ENCODE data around the gene MBD2. TPM values are rescaled to one million over a fixed set of nuclear protein-coding genes. Genes with fewer than 3 reads are reported as not detected.
A peak's percentile ranks its signal among the peaks of the same experiment; 100 is the strongest.

The MBD2 gene
- total RNA-seq, 1 donor from 2014 or later: 43.0 TPM

DNA sequence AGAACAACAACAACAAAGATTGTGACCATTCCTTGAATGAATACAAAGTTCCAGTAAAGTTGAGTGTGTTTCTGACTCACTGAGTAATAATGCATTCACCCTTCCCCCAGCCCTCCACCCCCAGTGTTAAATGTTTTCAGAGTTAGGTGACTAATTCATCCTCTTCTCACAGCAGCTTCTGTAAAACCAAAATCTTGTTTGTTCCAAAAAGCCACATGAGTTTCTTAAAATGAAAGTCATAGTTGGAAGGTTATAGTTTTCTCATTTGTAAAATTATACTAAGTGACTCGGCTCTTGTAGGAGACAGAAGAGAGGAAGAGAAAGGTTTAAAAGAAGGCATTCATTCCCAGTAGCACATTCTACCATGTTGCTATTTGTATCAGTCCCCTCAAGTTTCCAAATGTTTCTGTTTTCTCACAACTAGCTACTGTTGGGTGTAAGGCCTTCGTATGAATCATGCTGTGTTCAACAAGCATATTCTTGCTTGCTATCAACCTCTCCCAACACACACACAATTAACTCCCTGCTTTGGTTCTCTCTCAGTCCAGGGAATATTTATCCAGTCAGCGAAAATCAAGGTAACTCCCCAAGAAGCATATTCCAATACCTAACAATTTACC lies 75.3 kb downstream of the MBD2 start:
- peaks cover 0 to 8% of the 10 kb centered on the region in 2 donors for H3K36me3 ChIP-seq
- peak overlapping the region; percentile 56 for H3K27ac ChIP-seq
- TF ChIP-seq POLR2AphosphoS5 (IDR thresholded peaks at IDR 0.05; ENCODE audit: insufficient read depth in 1 of 2, low read depth in 1 of 2) (no peak), POLR2A (IDR thresholded peaks at IDR 0.05) (no peak)
- TF ChIP-seq, protein P1, sequence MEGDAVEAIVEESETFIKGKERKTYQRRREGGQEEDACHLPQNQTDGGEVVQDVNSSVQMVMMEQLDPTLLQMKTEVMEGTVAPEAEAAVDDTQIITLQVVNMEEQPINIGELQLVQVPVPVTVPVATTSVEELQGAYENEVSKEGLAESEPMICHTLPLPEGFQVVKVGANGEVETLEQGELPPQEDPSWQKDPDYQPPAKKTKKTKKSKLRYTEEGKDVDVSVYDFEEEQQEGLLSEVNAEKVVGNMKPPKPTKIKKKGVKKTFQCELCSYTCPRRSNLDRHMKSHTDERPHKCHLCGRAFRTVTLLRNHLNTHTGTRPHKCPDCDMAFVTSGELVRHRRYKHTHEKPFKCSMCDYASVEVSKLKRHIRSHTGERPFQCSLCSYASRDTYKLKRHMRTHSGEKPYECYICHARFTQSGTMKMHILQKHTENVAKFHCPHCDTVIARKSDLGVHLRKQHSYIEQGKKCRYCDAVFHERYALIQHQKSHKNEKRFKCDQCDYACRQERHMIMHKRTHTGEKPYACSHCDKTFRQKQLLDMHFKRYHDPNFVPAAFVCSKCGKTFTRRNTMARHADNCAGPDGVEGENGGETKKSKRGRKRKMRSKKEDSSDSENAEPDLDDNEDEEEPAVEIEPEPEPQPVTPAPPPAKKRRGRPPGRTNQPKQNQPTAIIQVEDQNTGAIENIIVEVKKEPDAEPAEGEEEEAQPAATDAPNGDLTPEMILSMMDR (IDR thresholded peaks at IDR 0.05): no peak
- H3K4me1 ChIP-seq: peaks cover 22% of the 10 kb centered on the region
- no peak overlapping the region for H3K4me3 ChIP-seq
- no peaks in the 10 kb centered on the region for H3K27me3 ChIP-seq
- no peaks in the 10 kb centered on the region for H3K9me3 ChIP-seq
- intact Hi-C loops (cut with DNase I): no loop called here
- DNase-seq (ENCODE audit: extremely low spot score in 2 of 2): no peak

DNA sequence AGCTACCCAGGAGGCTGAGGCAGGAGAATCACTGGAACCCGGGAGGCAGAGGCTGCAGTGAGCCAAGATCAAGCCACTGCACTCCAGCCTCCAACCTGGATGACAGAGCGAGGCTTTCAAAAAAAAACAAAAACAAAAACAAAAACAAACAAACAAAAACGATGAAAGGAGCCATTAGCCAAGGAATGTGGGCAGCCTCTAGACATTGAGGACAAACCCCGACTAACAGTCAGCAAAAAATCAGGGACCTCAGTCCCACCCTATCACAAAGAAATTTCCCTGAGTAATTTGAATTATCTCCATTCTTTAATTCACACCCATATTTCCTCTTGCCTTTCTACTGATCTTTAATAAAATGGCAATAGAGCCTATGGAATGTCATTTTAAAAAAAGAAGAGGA lies 75.8 kb downstream of the MBD2 start:
- Histone ChIP-seq H3K27ac (peak overlapping the region; percentile 56), H3K9me3 (no peaks in the 10 kb centered on the region), H3K27me3 (no peaks in the 10 kb centered on the region), H3K36me3 (peaks cover 0 to 8% of the 10 kb centered on the region in 2 donors), H3K4me1 (peaks cover 22% of the 10 kb centered on the region), H3K4me3 (no peak overlapping the region)
- intact Hi-C loops (cut with DNase I): no loop called here
- TF ChIP-seq, protein P1 (IDR thresholded peaks at IDR 0.05): no peak
- DNase-seq (ENCODE audit: extremely low spot score in 2 of 2): no peak

DNA sequence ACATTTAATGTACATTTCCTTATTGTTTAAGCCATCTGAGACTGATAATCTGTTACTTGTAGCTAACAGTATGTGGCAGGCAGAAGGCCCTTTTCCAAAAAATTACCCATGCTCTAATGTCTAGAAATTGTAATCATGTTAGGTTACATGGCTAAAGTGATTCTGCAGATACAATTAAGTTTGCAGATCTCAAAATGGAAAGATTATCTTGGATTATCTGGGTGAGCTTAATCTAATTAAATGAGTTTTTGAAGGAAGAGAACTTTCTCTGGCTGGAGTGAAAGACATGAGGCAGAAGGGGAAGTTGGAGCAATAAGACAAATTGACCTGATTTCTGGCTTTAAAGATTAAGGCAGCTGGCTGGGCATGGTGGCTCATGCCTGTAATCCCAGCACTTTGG lies 76.3 kb downstream of the MBD2 start:
- DNase-seq (ENCODE audit: extremely low spot score in 2 of 2): no peak
- intact Hi-C loops (cut with DNase I): no loop called here
- H3K36me3 ChIP-seq: peaks cover 0 to 8% of the 10 kb centered on the region in 2 donors

DNA sequence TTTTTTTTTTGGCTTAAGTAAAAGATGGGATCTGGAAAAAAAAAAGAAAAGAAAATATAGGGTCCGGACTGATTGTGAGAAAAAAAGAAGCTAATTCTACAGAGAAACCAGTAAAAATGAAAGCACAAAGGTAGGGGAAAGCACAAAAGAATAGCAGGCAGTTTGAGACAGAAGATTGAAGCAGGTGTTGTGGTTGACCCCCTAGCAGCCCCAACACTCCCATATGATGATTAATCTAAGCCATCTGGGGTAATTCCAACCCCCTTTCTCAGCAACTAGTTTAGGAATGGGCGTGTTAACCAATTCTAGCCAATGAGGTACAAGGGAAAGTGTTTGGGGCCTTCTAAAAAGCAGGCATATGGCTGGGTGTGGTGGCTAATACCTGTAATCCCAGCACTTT lies 77.0 kb downstream of the MBD2 start:
- peaks cover 22% of the 10 kb centered on the region for H3K4me1 ChIP-seq
- intact Hi-C loops (cut with DNase I): no loop called here
- H3K27me3 ChIP-seq: no peaks in the 10 kb centered on the region
- no peak overlapping the region for H3K4me3 ChIP-seq
- H3K27ac ChIP-seq: no peak overlapping the region
- DNase-seq (ENCODE audit: extremely low spot score in 2 of 2): no peak
- no peak for TF ChIP-seq POLR2AphosphoS5 (IDR thresholded peaks at IDR 0.05; ENCODE audit: insufficient read depth in 1 of 2, low read depth in 1 of 2)
- no peak for TF ChIP-seq POLR2A (IDR thresholded peaks at IDR 0.05)
- TF ChIP-seq, protein P1 (IDR thresholded peaks at IDR 0.05): no peak
- no peaks in the 10 kb centered on the region for H3K9me3 ChIP-seq
- peaks cover 0 to 5% of the 10 kb centered on the region in 2 donors for H3K36me3 ChIP-seq

More for the DNA sequence above, 76.3 kb downstream of the MBD2 start:
- no peaks in the 10 kb centered on the region for H3K27me3 ChIP-seq
- peak overlapping the region; percentile 56 for H3K27ac ChIP-seq
- TF ChIP-seq POLR2A (IDR thresholded peaks at IDR 0.05): no peak
- TF ChIP-seq POLR2AphosphoS5 (IDR thresholded peaks at IDR 0.05; ENCODE audit: insufficient read depth in 1 of 2, low read depth in 1 of 2): no peak
- TF ChIP-seq, protein P1 (IDR thresholded peaks at IDR 0.05): no peak
- H3K4me3 ChIP-seq: no peak overlapping the region
- H3K9me3 ChIP-seq: no peaks in the 10 kb centered on the region
- peaks cover 22% of the 10 kb centered on the region for H3K4me1 ChIP-seq

DNA sequence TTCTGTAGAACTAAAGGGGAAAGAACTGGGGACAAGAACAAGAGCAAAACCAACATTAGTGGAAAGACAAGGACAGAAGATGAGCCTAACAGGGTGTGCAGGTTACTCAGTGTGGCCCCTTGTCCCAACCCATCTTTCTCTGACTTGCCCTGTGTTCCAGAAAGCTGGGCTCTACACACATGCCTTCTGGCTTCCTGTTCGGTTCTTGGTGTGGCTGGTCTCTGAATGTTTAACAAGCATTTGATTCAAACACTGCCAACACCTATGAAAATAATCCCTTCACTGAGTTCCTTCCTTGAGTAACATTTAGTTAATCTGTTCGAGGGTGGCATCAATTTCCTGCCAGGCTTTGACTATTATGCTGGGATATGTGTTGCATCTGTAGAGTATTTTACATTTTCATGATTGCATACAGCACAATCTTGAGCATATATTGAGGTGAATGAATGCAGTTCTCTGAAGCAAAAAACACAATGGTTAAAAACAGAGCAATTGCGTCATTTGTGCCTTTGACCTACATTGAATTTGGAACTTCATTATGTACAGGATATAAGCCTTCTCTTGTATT lies 83.3 kb downstream of the MBD2 start:
- TF ChIP-seq POLR2AphosphoS5 (IDR thresholded peaks at IDR 0.05; ENCODE audit: insufficient read depth in 1 of 2, low read depth in 1 of 2): no peak
- TF ChIP-seq, protein P1 (IDR thresholded peaks at IDR 0.05): no peak
- no peak for TF ChIP-seq POLR2A (IDR thresholded peaks at IDR 0.05)
- intact Hi-C loops (cut with DNase I): no loop called here
- Histone ChIP-seq H3K9me3 (no peaks in the 10 kb centered on the region), H3K27ac (no peak overlapping the region), H3K27me3 (no peaks in the 10 kb centered on the region), H3K4me3 (no peak overlapping the region), H3K4me1 (no peaks in the 10 kb centered on the region), H3K36me3 (no peaks in the 10 kb centered on the region)
- DNase-seq (ENCODE audit: extremely low spot score in 2 of 2): no peak

All from vagina (tissue), 2 donors.